Measurements from ENCODE around the gene ZBTB12. TPM values are rescaled to one million over a fixed set of nuclear protein-coding genes. Genes with fewer than 3 reads are reported as not detected.

ZBTB12 gene
- polyA plus RNA-seq, 3 donors, result 0.11 TPM; not detected in 2

DNA sequence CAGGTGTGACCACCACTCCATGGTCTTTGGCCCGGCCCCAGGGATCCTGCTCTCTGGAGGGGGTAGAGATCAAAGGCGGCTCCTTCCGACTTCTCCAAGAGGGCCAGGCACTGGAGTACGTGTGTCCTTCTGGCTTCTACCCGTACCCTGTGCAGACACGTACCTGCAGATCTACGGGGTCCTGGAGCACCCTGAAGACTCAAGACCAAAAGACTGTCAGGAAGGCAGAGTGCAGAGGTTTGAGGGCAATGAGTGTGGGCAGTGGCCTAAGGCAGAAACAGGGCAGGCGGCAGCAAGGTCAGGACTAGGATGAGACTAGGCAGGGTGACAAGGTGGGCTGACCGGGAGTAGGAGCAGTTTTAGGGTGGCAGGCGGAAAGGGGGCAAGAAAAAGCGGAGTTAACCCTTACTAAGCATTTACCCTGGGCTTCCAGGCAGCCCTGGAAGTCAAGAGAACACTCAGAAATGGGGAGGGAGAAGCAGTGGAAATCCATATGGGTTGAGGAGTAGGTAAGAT, 44.5 kb upstream of the ZBTB12 start:
- no peak overlapping the region for H3K4me3 Mint-ChIP-seq
- peaks cover 3 to 8% of the 10 kb centered on the region in 2 donors for H3K36me3 Mint-ChIP-seq
- Histone ChIP-seq H3K4me2 (replicated peaks; ENCODE audit: extremely low read depth, low read length, poor library complexity, severe bottlenecking) (no peak overlapping the region), H3K9me3 (replicated peaks in 1 of 2; ENCODE audit: control insufficient read depth in 1 of 2, insufficient read depth in 1 of 2, low read length in 2 of 2) (no peaks in the 10 kb centered on the region), H3K79me2 (ENCODE audit: insufficient read depth, low read length) (no peaks in the 10 kb centered on the region), H3K9ac (ENCODE audit: insufficient read depth, low read length, poor library complexity, severe bottlenecking) (no peak overlapping the region), H4K20me1 (ENCODE audit: insufficient read depth, low read length) (no peaks in the 10 kb centered on the region), H3K4me1 (ENCODE audit: control insufficient read depth in 1 of 2, insufficient read depth in 2 of 2, low read length in 2 of 2) (peaks cover 3 to 4% of the 10 kb centered on the region in 2 donors), H2AFZ (ENCODE audit: insufficient read depth, low read depth, low read length, poor library complexity, severe bottlenecking) (no peak overlapping the region), H3K36me3 (replicated peaks in 1 of 2; ENCODE audit: control insufficient read depth in 1 of 2, insufficient read depth in 2 of 2, low read length in 2 of 2) (peaks cover 7 to 8% of the 10 kb centered on the region in 2 donors), H3K27me3 (ENCODE audit: control insufficient read depth in 2 of 2, insufficient read depth in 2 of 2, low read length in 2 of 2) (no peaks in the 10 kb centered on the region), H3K4me3 (replicated peaks in 1 of 3; ENCODE audit: low read depth in 2 of 3, low read length in 3 of 3) (no peak overlapping the region), H3K27ac (ENCODE audit: low read depth in 1 of 2, low read length in 2 of 2) (no peak overlapping the region)
- H3K27ac Mint-ChIP-seq, result peak overlapping the region in 2 of 7 donors; percentile 0 to 3
- DNase-seq, result no peak
- 90% methylated on average over 11 of the region's 11 CpGs for WGBS (ENCODE audit: insufficient coverage)
- intact Hi-C loops (cut with micrococcal nuclease), result no loop called here
- peaks cover 0 to 1% (median 0%) of the 10 kb centered on the region in 7 donors for H3K9me3 Mint-ChIP-seq
- TF ChIP-seq, protein P1, sequence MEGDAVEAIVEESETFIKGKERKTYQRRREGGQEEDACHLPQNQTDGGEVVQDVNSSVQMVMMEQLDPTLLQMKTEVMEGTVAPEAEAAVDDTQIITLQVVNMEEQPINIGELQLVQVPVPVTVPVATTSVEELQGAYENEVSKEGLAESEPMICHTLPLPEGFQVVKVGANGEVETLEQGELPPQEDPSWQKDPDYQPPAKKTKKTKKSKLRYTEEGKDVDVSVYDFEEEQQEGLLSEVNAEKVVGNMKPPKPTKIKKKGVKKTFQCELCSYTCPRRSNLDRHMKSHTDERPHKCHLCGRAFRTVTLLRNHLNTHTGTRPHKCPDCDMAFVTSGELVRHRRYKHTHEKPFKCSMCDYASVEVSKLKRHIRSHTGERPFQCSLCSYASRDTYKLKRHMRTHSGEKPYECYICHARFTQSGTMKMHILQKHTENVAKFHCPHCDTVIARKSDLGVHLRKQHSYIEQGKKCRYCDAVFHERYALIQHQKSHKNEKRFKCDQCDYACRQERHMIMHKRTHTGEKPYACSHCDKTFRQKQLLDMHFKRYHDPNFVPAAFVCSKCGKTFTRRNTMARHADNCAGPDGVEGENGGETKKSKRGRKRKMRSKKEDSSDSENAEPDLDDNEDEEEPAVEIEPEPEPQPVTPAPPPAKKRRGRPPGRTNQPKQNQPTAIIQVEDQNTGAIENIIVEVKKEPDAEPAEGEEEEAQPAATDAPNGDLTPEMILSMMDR (IDR thresholded peaks at IDR 0.05), result no peak
- peaks cover 13 to 29% (median 27%) of the 10 kb centered on the region in 3 donors for H3K27me3 Mint-ChIP-seq (ENCODE audit: low read depth in 3 of 3)
- H3K4me1 Mint-ChIP-seq, result peaks cover 17% of the 10 kb centered on the region

DNA sequence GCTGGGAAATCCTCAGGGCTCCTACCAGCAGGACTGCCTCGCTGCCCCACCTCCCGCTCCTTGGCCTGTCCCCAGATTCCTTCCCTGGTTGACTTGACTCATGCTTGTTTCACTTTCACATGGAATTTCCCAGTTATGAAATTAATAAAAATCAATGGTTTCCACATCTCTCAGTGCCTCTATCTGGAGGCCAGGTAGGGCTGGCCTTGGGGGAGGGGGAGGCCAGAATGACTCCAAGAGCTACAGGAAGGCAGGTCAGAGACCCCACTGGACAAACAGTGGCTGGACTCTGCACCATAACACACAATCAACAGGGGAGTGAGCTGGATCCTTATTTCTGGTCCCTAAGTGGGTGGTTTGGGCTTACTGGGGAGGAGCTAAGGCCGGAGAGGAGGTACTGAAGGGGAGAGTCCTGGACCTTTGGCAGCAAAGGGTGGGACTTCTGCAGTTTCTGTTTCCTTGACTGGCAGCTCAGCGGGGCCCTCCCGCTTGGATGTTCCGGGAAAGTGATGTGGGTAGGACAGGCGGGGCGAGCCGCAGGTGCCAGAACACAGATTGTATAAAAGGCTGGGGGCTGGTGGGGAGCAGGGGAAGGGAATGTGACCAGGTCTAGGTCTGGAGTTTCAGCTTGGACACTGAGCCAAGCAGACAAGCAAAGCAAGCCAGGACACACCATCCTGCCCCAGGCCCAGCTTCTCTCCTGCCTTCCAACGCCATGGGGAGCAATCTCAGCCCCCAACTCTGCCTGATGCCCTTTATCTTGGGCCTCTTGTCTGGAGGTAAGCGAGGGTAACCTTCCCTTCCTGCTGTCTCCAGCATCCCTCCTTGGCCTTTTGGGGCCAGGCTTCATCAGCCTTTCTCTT, 43.9 kb upstream of the ZBTB12 start, which contains the start of gene CFB:
Gene CFB, plus strand, starts transcription at position 589 of the 863 bp plus-strand sequence. Its CDS starts 127 bp downstream, at position 716.
- Mint-ChIP-seq H3K27ac (peak within 1 kb of the TSS in 3 of 7 donors; percentile 0 to 52 (median 32)), H3K27me3 (ENCODE audit: low read depth in 3 of 3) (peaks cover 13 to 31% (median 27%) of the 10 kb centered on the region in 3 donors), H3K4me3 (peak within 1 kb of the TSS; percentile 39 to 54), H3K4me1 (peaks cover 17% of the 10 kb centered on the region), H3K9me3 (peaks cover 0 to 1% (median 0%) of the 10 kb centered on the region in 7 donors), H3K36me3 (peaks cover 0 to under 1% of the 10 kb centered on the region in 2 donors)
- TF ChIP-seq, protein P1 (IDR thresholded peaks at IDR 0.05), result no peak
- Histone ChIP-seq H3K27ac (ENCODE audit: low read depth in 1 of 2, low read length in 2 of 2) (no peak within 1 kb of the TSS), H3K36me3 (replicated peaks in 1 of 2; ENCODE audit: control insufficient read depth in 1 of 2, insufficient read depth in 2 of 2, low read length in 2 of 2) (peaks cover 1 to 2% of the 10 kb centered on the region in 2 donors), H3K4me3 (replicated peaks in 1 of 3; ENCODE audit: low read depth in 2 of 3, low read length in 3 of 3) (no peak within 1 kb of the TSS), H3K27me3 (ENCODE audit: control insufficient read depth in 2 of 2, insufficient read depth in 2 of 2, low read length in 2 of 2) (no peaks in the 10 kb centered on the region), H3K4me1 (ENCODE audit: control insufficient read depth in 1 of 2, insufficient read depth in 2 of 2, low read length in 2 of 2) (peaks cover 3 to 4% of the 10 kb centered on the region in 2 donors), H4K20me1 (ENCODE audit: insufficient read depth, low read length) (no peaks in the 10 kb centered on the region), H2AFZ (ENCODE audit: insufficient read depth, low read depth, low read length, poor library complexity, severe bottlenecking) (no peak within 1 kb of the TSS), H3K79me2 (ENCODE audit: insufficient read depth, low read length) (no peaks in the 10 kb centered on the region), H3K9ac (ENCODE audit: insufficient read depth, low read length, poor library complexity, severe bottlenecking) (peak within 1 kb of the TSS; percentile 21), H3K9me3 (replicated peaks in 1 of 2; ENCODE audit: control insufficient read depth in 1 of 2, insufficient read depth in 1 of 2, low read length in 2 of 2) (no peaks in the 10 kb centered on the region), H3K4me2 (replicated peaks; ENCODE audit: extremely low read depth, low read length, poor library complexity, severe bottlenecking) (no peak within 1 kb of the TSS)
- intact Hi-C loops (cut with micrococcal nuclease), result no loop called here
- peak in 1 of 3 donors; percentile 74 for DNase-seq
- 70% methylated on average over 8 of the region's 11 CpGs for WGBS (ENCODE audit: insufficient coverage)

Measured in CD14-positive monocyte (primary cell).